Measurements from ENCODE around the gene SQSTM1. TPM values are rescaled to one million over a fixed set of nuclear protein-coding genes. Genes with fewer than 3 reads are reported as not detected.

Gene SQSTM1
- total and polyA plus RNA-seq, 4 donors, result 298 to 568 (median 372) TPM

- Histone ChIP-seq H3K27ac (ENCODE audit: low read depth in 1 of 2, low read length in 1 of 2) (no peak overlapping the region), H3K4me3 (no peak overlapping the region), H3K27me3 (ENCODE audit: control insufficient read depth in 3 of 3, insufficient read depth in 3 of 3, low read length in 2 of 3) (no peaks in the 10 kb centered on the region), H3K9me3 (ENCODE audit: control insufficient read depth in 4 of 4, insufficient read depth in 3 of 4, low read length in 3 of 4) (no peaks in the 10 kb centered on the region), H3K9ac (ENCODE audit: insufficient read depth in 1 of 2, low read length in 2 of 2) (no peak overlapping the region), H3K36me3 (ENCODE audit: control insufficient read depth in 4 of 4, insufficient read depth in 4 of 4, low read length in 4 of 4) (peaks cover 21 to 67% (median 53%) of the 10 kb centered on the region in 4 donors), H3K4me1 (ENCODE audit: control insufficient read depth in 5 of 5, insufficient read depth in 5 of 5, low read length in 5 of 5) (peaks cover 0 to 3% (median 0%) of the 10 kb centered on the region in 5 donors)
- DNase-seq (no peak), ATAC-seq (ENCODE audit: insufficient read depth, low FRiP score) (no peak)
- no peak for TF ChIP-seq CTCF (IDR thresholded peaks at IDR 0.05; ENCODE audit: control extremely low read depth, extremely low read depth)
- WGBS, 2 donors, result 96 to 97% methylated on average over 9 of the region's 9 CpGs
Observed at GRCh38 chr5:179773686-179774040, 47.0 kb upstream of the SQSTM1 start.

- peaks cover 0 to 3% (median 0%) of the 10 kb centered on the region in 5 donors for H3K4me1 ChIP-seq (ENCODE audit: control insufficient read depth in 5 of 5, insufficient read depth in 5 of 5, low read length in 5 of 5)
- ATAC-seq (ENCODE audit: insufficient read depth, low FRiP score) (no peak), DNase-seq (no peak)
- no peak overlapping the region for H3K4me3 ChIP-seq
- no peaks in the 10 kb centered on the region for H3K9me3 ChIP-seq (ENCODE audit: control insufficient read depth in 4 of 4, insufficient read depth in 3 of 4, low read length in 3 of 4)
- no peaks in the 10 kb centered on the region for H3K27me3 ChIP-seq (ENCODE audit: control insufficient read depth in 3 of 3, insufficient read depth in 3 of 3, low read length in 2 of 3)
- H3K9ac ChIP-seq (ENCODE audit: insufficient read depth in 1 of 2, low read length in 2 of 2), result no peak overlapping the region
- WGBS, 2 donors, result 97% methylated on average over 12 of the region's 12 CpGs
- TF ChIP-seq CTCF (IDR thresholded peaks at IDR 0.05; ENCODE audit: control extremely low read depth, extremely low read depth), result no peak
- peaks cover 21 to 63% (median 49%) of the 10 kb centered on the region in 4 donors for H3K36me3 ChIP-seq (ENCODE audit: control insufficient read depth in 4 of 4, insufficient read depth in 4 of 4, low read length in 4 of 4)
- H3K27ac ChIP-seq (ENCODE audit: low read depth in 1 of 2, low read length in 1 of 2), result no peak overlapping the region
Observed at GRCh38 chr5:179774442-179774841, 46.3 kb upstream of the SQSTM1 start.

GRCh38 chr5:179776411-179776938 lies 44.2 kb upstream of the SQSTM1 start:
- no peak for TF ChIP-seq CTCF (IDR thresholded peaks at IDR 0.05; ENCODE audit: control extremely low read depth, extremely low read depth)
- H3K4me1 ChIP-seq (ENCODE audit: control insufficient read depth in 5 of 5, insufficient read depth in 5 of 5, low read length in 5 of 5), result peaks cover 0 to 3% (median 0%) of the 10 kb centered on the region in 5 donors
- 73 to 86% methylated on average over 11 of the region's 11 CpGs for WGBS, 2 donors
- H3K27ac ChIP-seq (ENCODE audit: low read depth in 1 of 2, low read length in 1 of 2), result no peak overlapping the region
- H3K4me3 ChIP-seq, result no peak overlapping the region
- H3K9me3 ChIP-seq (ENCODE audit: control insufficient read depth in 4 of 4, insufficient read depth in 3 of 4, low read length in 3 of 4), result no peaks in the 10 kb centered on the region
- DNase-seq, result no peak
- H3K27me3 ChIP-seq (ENCODE audit: control insufficient read depth in 3 of 3, insufficient read depth in 3 of 3, low read length in 2 of 3), result no peaks in the 10 kb centered on the region
- no peak for ATAC-seq (ENCODE audit: insufficient read depth, low FRiP score)
- H3K9ac ChIP-seq (ENCODE audit: insufficient read depth in 1 of 2, low read length in 2 of 2), result no peak overlapping the region
- peaks cover 16 to 50% (median 43%) of the 10 kb centered on the region in 4 donors for H3K36me3 ChIP-seq (ENCODE audit: control insufficient read depth in 4 of 4, insufficient read depth in 4 of 4, low read length in 4 of 4)

- Histone ChIP-seq H3K27ac (ENCODE audit: low read depth in 1 of 2, low read length in 1 of 2) (no peak overlapping the region), H3K4me3 (no peak overlapping the region), H3K9ac (ENCODE audit: insufficient read depth in 1 of 2, low read length in 2 of 2) (no peak overlapping the region), H3K9me3 (ENCODE audit: control insufficient read depth in 4 of 4, insufficient read depth in 3 of 4, low read length in 3 of 4) (no peaks in the 10 kb centered on the region), H3K36me3 (ENCODE audit: control insufficient read depth in 4 of 4, insufficient read depth in 4 of 4, low read length in 4 of 4) (peaks cover 10 to 42% (median 38%) of the 10 kb centered on the region in 4 donors), H3K27me3 (ENCODE audit: control insufficient read depth in 3 of 3, insufficient read depth in 3 of 3, low read length in 2 of 3) (no peaks in the 10 kb centered on the region), H3K4me1 (ENCODE audit: control insufficient read depth in 5 of 5, insufficient read depth in 5 of 5, low read length in 5 of 5) (peaks cover 0 to 3% (median 0%) of the 10 kb centered on the region in 5 donors)
- ATAC-seq (ENCODE audit: insufficient read depth, low FRiP score) (no peak), DNase-seq (no peak)
- TF ChIP-seq CTCF (IDR thresholded peaks at IDR 0.05; ENCODE audit: control extremely low read depth, extremely low read depth), result no peak
- WGBS, 2 donors, result 93 to 98% methylated on average over 10 of the region's 10 CpGs
Observed at GRCh38 chr5:179777456-179777855, 43.2 kb upstream of the SQSTM1 start.
